Measurements from ENCODE around the gene LTB.
A peak's percentile ranks its signal among the peaks of the same experiment; 100 is the strongest.

The LTB gene, protein sequence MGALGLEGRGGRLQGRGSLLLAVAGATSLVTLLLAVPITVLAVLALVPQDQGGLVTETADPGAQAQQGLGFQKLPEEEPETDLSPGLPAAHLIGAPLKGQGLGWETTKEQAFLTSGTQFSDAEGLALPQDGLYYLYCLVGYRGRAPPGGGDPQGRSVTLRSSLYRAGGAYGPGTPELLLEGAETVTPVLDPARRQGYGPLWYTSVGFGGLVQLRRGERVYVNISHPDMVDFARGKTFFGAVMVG

DNA sequence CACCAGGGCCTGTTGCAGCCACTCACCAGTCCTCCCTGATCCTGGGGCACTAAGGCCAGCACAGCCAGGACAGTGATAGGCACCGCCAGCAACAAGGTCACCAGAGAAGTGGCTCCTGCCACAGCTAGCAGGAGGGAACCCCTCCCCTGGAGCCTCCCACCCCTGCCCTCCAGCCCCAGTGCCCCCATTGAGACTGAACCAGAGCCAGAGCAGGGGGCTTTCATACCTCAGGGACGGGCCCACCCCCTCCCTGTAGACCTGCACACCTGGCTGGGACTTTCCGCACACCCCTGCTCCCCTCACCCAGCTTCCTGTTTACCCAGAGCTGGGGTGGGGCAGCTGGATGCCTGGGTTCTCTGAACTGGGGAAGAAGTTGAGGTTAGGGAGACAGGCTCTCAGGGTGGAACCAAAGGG is at the start of gene LTB:
LTB (minus strand) TSS at position 195 of the 414 bp plus-strand sequence; CDS start at position 188, 7 bp downstream.
- TF ChIP-seq, protein P1, sequence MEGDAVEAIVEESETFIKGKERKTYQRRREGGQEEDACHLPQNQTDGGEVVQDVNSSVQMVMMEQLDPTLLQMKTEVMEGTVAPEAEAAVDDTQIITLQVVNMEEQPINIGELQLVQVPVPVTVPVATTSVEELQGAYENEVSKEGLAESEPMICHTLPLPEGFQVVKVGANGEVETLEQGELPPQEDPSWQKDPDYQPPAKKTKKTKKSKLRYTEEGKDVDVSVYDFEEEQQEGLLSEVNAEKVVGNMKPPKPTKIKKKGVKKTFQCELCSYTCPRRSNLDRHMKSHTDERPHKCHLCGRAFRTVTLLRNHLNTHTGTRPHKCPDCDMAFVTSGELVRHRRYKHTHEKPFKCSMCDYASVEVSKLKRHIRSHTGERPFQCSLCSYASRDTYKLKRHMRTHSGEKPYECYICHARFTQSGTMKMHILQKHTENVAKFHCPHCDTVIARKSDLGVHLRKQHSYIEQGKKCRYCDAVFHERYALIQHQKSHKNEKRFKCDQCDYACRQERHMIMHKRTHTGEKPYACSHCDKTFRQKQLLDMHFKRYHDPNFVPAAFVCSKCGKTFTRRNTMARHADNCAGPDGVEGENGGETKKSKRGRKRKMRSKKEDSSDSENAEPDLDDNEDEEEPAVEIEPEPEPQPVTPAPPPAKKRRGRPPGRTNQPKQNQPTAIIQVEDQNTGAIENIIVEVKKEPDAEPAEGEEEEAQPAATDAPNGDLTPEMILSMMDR (IDR thresholded peaks at IDR 0.05; ENCODE audit: control insufficient read depth, insufficient read depth, low read depth, low read length, missing control alignments) = no peak
- peak within 1 kb of the TSS; percentile 92 for H3K4me3 ChIP-seq (ENCODE audit: control insufficient read depth, low read depth, low read length)
- DNase-seq (ENCODE audit: low read depth) = no peak

DNA sequence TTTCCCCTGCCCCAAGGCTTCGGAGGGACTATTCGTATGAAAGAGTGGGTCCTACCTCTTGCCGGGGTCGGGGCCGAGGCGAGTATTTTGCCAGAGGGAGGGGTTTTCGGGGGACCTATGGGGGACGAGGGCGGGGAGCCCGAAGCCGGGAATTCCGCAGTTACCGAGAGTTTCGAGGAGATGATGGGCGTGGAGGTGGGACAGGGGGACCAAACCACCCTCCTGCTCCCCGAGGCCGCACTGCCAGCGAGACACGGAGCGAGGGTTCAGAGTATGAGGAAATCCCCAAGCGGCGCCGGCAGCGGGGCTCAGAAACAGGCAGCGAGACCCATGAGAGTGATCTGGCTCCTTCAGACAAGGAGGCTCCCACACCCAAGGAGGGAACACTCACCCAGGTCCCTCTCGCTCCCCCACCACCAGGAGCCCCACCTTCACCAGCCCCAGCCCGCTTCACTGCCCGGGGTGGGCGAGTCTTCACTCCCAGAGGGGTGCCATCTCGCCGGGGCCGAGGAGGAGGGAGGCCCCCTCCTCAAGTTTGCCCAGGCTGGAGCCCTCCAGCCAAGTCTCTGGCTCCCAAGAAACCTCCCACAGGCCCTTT is 49.6 kb upstream of the LTB start:
- DNase-seq (ENCODE audit: low read depth) = no peak
- TF ChIP-seq, protein P1 (IDR thresholded peaks at IDR 0.05; ENCODE audit: control insufficient read depth, insufficient read depth, low read depth, low read length, missing control alignments) = no peak
- H3K4me3 ChIP-seq (ENCODE audit: control insufficient read depth, low read depth, low read length) = no peak overlapping the region

- no peak for DNase-seq (ENCODE audit: low read depth)
- H3K4me3 ChIP-seq (ENCODE audit: control insufficient read depth, low read depth, low read length) = no peak overlapping the region
- TF ChIP-seq, protein P1 (IDR thresholded peaks at IDR 0.05; ENCODE audit: control insufficient read depth, insufficient read depth, low read depth, low read length, missing control alignments) = no peak
Observed at GRCh38 chr6:31631209-31631608, 49.0 kb upstream of the LTB start.

- TF ChIP-seq, protein P1 (IDR thresholded peaks at IDR 0.05; ENCODE audit: control insufficient read depth, insufficient read depth, low read depth, low read length, missing control alignments) = no peak
- H3K4me3 ChIP-seq (ENCODE audit: control insufficient read depth, low read depth, low read length) = no peak overlapping the region
- DNase-seq (ENCODE audit: low read depth) = no peak
Observed at GRCh38 chr6:31630177-31630934, 48.1 kb upstream of the LTB start.

DNA sequence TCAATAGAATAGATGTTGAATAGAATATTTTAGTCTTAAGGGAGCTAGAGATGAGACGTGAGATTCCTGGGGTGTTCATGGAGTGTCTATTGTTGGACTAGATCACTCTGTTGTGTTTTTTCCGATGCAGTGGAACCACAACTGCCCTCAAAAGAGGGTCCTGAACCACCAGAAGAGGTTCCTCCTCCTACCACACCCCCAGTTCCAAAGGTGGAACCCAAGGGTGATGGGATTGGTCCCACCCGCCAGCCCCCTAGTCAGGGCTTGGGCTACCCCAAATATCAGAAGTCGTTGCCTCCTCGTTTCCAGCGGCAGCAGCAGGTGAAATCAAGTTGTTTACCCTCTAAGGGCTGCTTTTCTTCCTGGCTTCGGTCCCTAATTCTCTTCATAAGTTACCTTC is 46.8 kb upstream of the LTB start:
- no peak for DNase-seq (ENCODE audit: low read depth)
- TF ChIP-seq, protein P1 (IDR thresholded peaks at IDR 0.05; ENCODE audit: control insufficient read depth, insufficient read depth, low read depth, low read length, missing control alignments) = no peak
- no peak overlapping the region for H3K4me3 ChIP-seq (ENCODE audit: control insufficient read depth, low read depth, low read length)

- TF ChIP-seq, protein P1 (IDR thresholded peaks at IDR 0.05; ENCODE audit: control insufficient read depth, insufficient read depth, low read depth, low read length, missing control alignments) = no peak
- H3K4me3 ChIP-seq (ENCODE audit: control insufficient read depth, low read depth, low read length) = no peak overlapping the region
- DNase-seq (ENCODE audit: low read depth) = no peak
Observed at GRCh38 chr6:31627690-31628287, 45.6 kb upstream of the LTB start.
